GM12878 (cell line): Measurements from ENCODE around the gene MRPS18B. TPM values are rescaled to one million over a fixed set of nuclear protein-coding genes. Genes with fewer than 3 reads are reported as not detected.
A peak's percentile ranks its signal among the peaks of the same experiment; 100 is the strongest.

Experiments
- ATAC-seq: fragments of 200-7000 bp; cut with Tn5 transposase; 3 replicates; pipeline ENCODE4 v1.9.1; 2020; ENCODE audit warnings: mild to moderate bottlenecking, moderate library complexity
- BruUV-seq: library from RNA; stranded (reverse); fragments of 400-500 nt; replicated peaks from 2 replicates; lab custom pipeline; 2021; lab: Mats Ljungman, UMichigan
- CTCF ChIA-PET: fragments of 300-600 bp; sonication (Branson Sonifier 250); formaldehyde crosslinking; extraction: SDS; loops from one replicate; lab custom pipeline; 2021; ENCODE audit warnings: inconsistent platforms; lab: Yijun Ruan, JAX
- POLR2A ChIA-PET: fragments of 350-600 bp; formaldehyde crosslinking; extraction: SDS; loops from one replicate; lab custom pipeline; 2021; ENCODE audit warnings: inconsistent platforms; lab: Charles Lee
- RAD21 ChIA-PET: fragments of 300-600 bp; sonication (Branson Sonifier 250); formaldehyde crosslinking; loops from one replicate; lab custom pipeline; 2023; ENCODE audit warnings: antibody characterized with exemption; ENCODE audit not compliant: unreplicated experiment; lab: Charles Lee
- SMC1A ChIA-PET: fragments of 300-600 bp; sonication (Branson Sonifier 250); formaldehyde crosslinking; loops from one replicate; lab custom pipeline; 2023; ENCODE audit not compliant: unreplicated experiment, uncharacterized antibody; lab: Charles Lee
- DNase-seq: peaks from one replicate; pipeline ENCODE4 v3.0.0-alpha.2; 2011; ENCODE audit warnings: low read depth, low spot score
- FAIRE-seq: peaks from 3 replicates; lab custom pipeline; 2011; peaks lifted over from hg19 to GRCh38; lab: Jason Lieb, UNC
- H2AFZ ChIP-seq: 2 replicates; pipeline ENCODE4 v1.6.0; 2011; ENCODE audit warnings: low read depth, low read length, control low read depth; ENCODE audit not compliant: control insufficient read depth
- H3K27ac ChIP-seq: 2 replicates; pipeline ENCODE4 v1.5.1; 2011; ENCODE audit warnings: control low read depth; ENCODE audit not compliant: control insufficient read depth, insufficient read depth
- H3K27me3 ChIP-seq, 2 experiments: replicated peaks in 1 of 2; 2 replicates each; pipeline versions ENCODE4 v1.6.0 to v1.6.1; 2011; ENCODE audit warnings: low read length in 1 of 2; ENCODE audit not compliant: control insufficient read depth in 2 of 2, insufficient read depth in 2 of 2
- H3K36me3 ChIP-seq, 2 experiments: 2 replicates each; pipeline ENCODE4 v1.5.1; 2011; ENCODE audit warnings: low read length in 1 of 2; ENCODE audit not compliant: control insufficient read depth in 2 of 2, insufficient read depth in 2 of 2
- H3K4me1 ChIP-seq: 2 replicates; pipeline ENCODE4 v1.6.1; 2011; ENCODE audit warnings: mild to moderate bottlenecking, low read length, moderate library complexity, mixed read lengths; ENCODE audit not compliant: control insufficient read depth, insufficient read depth
- H3K4me2 ChIP-seq: 2 replicates; pipeline ENCODE4 v1.6.0; 2011; ENCODE audit warnings: control low read depth; ENCODE audit not compliant: control insufficient read depth, insufficient read depth
- H3K4me3 ChIP-seq: fragments of 200-600 bp; sonication (generic); 2 replicates; pipeline ENCODE4 v1.5.1; 2016
- H3K79me2 ChIP-seq: 2 replicates; pipeline ENCODE4 v1.6.0; 2011; ENCODE audit warnings: low read length; ENCODE audit not compliant: control insufficient read depth, insufficient read depth
- H3K9ac ChIP-seq: 2 replicates; pipeline ENCODE4 v1.8.0; 2011; ENCODE audit warnings: low read length, control low read depth, mixed read lengths; ENCODE audit not compliant: control insufficient read depth, insufficient read depth
- H3K9me3 ChIP-seq: replicated peaks from 3 replicates; pipeline ENCODE4 v1.5.1; 2011; ENCODE audit warnings: mild to moderate bottlenecking, low read length; ENCODE audit not compliant: control insufficient read depth, insufficient read depth
- H4K20me1 ChIP-seq: 2 replicates; pipeline ENCODE4 v1.6.0; 2011; ENCODE audit not compliant: control insufficient read depth, insufficient read depth
- BRCA1 ChIP-seq: IDR thresholded peaks from 2 replicates; pipeline ENCODE4 v1.6.1; 2011; ENCODE audit warnings: low read depth, low read length, improper control_type of control experiment
- CREB1 ChIP-seq: IDR thresholded peaks from 2 replicates; pipeline ENCODE4 v1.6.1; 2012; ENCODE audit warnings: low read depth, mild to moderate bottlenecking, inconsistent platforms
- EP300 ChIP-seq, 2 experiments: fragments of 150-350 bp in 1 of 2; IDR thresholded peaks; 2 replicates each; pipeline ENCODE4 v1.6.1; 2011 to 2012; ENCODE audit warnings: low read depth in 2 of 2, low read length in 2 of 2, borderline replicate concordance in 1 of 2, improper control_type of control experiment in 1 of 2, inconsistent platforms in 1 of 2; ENCODE audit not compliant: control insufficient read depth in 1 of 2
- KAT2A ChIP-seq: conservative IDR thresholded peaks from 2 replicates; pipeline ENCODE4 v1.6.1; 2011; ENCODE audit warnings: low read depth, low read length; ENCODE audit not compliant: control insufficient read depth
- MTA3 ChIP-seq: IDR thresholded peaks from 2 replicates; pipeline ENCODE4 v1.6.1; 2012; ENCODE audit warnings: low read length, inconsistent platforms, borderline replicate concordance
- NFYA ChIP-seq: IDR thresholded peaks from 2 replicates; pipeline ENCODE4 v1.6.1; 2011; ENCODE audit warnings: low read depth, mild to moderate bottlenecking, low read length, improper control_type of control experiment, borderline replicate concordance
- SPI1 ChIP-seq: IDR thresholded peaks from 2 replicates; pipeline ENCODE4 v1.6.1; 2011; ENCODE audit warnings: low read depth, mild to moderate bottlenecking, low read length, moderate library complexity, borderline replicate concordance; ENCODE audit not compliant: insufficient read depth
- STAT3 ChIP-seq: IDR thresholded peaks from 2 replicates; pipeline ENCODE4 v1.6.1; 2011; ENCODE audit warnings: low read depth, low read length, improper control_type of control experiment
- TCF7 ChIP-seq: IDR thresholded peaks from 2 replicates; pipeline ENCODE4 v1.6.1; 2014; ENCODE audit warnings: antibody characterized with exemption, borderline replicate concordance
- YY1 ChIP-seq: IDR thresholded peaks from 2 replicates; pipeline ENCODE4 v1.6.1; 2011; ENCODE audit warnings: low read depth, mild to moderate bottlenecking, low read length
- ZNF207 ChIP-seq: fragments of 450-650 bp; IDR thresholded peaks from 2 replicates; pipeline ENCODE4 v1.6.1; 2014; ENCODE audit warnings: antibody characterized with exemption, mild to moderate bottlenecking, borderline replicate concordance
- ZNF592 ChIP-seq: fragments of 450-650 bp; IDR thresholded peaks from 2 replicates; pipeline ENCODE4 v1.6.1; 2017; ENCODE audit warnings: mild to moderate bottlenecking, moderate library complexity
- ZZZ3 ChIP-seq: IDR thresholded peaks from 2 replicates; pipeline ENCODE4 v1.6.1; 2011; ENCODE audit warnings: low read depth; ENCODE audit not compliant: control insufficient read depth, insufficient read length
- WGBS: methylation state at CpG from one replicate; pipeline ENCODE4 v1.1.6; 2016; ENCODE audit warnings: low lambda C conversion rate; ENCODE audit not compliant: insufficient replicate concordance, insufficient coverage; ENCODE audit errors: missing lambda C conversion rate; 5-methylcytosine and 5-hydroxymethylcytosine counted together
- in situ Hi-C: fragments of 300-500 bp; cut with MboI; formaldehyde crosslinking; loops from 9 replicates; pipeline ENCODE4 v1.14.3; 2018; ENCODE audit warnings: mixed read lengths
- intact Hi-C: fragments of 100-400 bp; cut with micrococcal nuclease; formaldehyde crosslinking; loops from one replicate; pipeline ENCODE4 v1.14.2; 2022; ENCODE audit not compliant: unreplicated experiment
- polyA plus RNA-seq, 11 experiments: library from polyadenylated mRNA; depleted of rRNA in 4 of 11; unstranded in 6 of 11; stranded (reverse) in 5 of 11; fragments of >200 nt; fragmentation: Nextera tagmentation in 4 of 11; fragmentation: Illumina TruSeq in 1 of 11; extraction: Ambion mirVana in 4 of 11; extraction: Trizol in 1 of 11; gene quantifications; 1 replicate in 1 of 11; 2 replicates in 10 of 11; pipeline versions ENCODE4 v1.2.1 to v1.2.3, GENCODE V29; 2011 to 2016; ENCODE audit warnings: inconsistent platforms in 2 of 11, missing spikeins in 2 of 11, low read depth in 1 of 11
- total RNA-seq, 4 experiments: library from RNA; depleted of rRNA in 3 of 4; stranded (reverse); fragments of >200 nt in 3 of 4; fragmentation: Illumina TruSeq in 1 of 4; extraction: Trizol in 1 of 4; gene quantifications; 2 replicates each; pipeline versions ENCODE4 v1.2.1 to v1.2.3, GENCODE V29; 2013 to 2021
- TF ChIP-seq, protein P1 (sequence below), 3 experiments: IDR thresholded peaks in 2 of 3; conservative IDR thresholded peaks in 1 of 3; 2 replicates each; pipeline ENCODE4 v1.5.1; 2011; ENCODE audit warnings: low read depth in 3 of 3, low read length in 3 of 3, mild to moderate bottlenecking in 3 of 3, control low read depth in 2 of 3, moderate library complexity in 2 of 3, inconsistent platforms in 1 of 3, mixed read lengths in 1 of 3; ENCODE audit not compliant: control insufficient read depth in 2 of 3, insufficient read depth in 1 of 3; ENCODE audit errors: extremely low read depth in 1 of 3

The MRPS18B gene
- total and polyA plus RNA-seq, 10 of the 15 experiments (the other 5 are each of a cell fraction or from before 2014, with no cell fraction given): 80.9 to 259 (median 140) TPM

- WGBS: under 1% methylated on average over 57 of the region's 57 CpGs
- TSS peak; percentile 66 for BruUV-seq
- RAD21 ChIA-PET: interaction anchor here (0.7 to 14.2 kb wide), 14 partner anchors 16 to 191 kb away, joined by 3 to 232 read pairs (median 4); partner anchors contain the start of genes ATAT1, MDC1, NRM and PRR3
- TF ChIP-seq TCF7: no peak
- no peak for TF ChIP-seq NFYA
- TF ChIP-seq, protein P1, sequence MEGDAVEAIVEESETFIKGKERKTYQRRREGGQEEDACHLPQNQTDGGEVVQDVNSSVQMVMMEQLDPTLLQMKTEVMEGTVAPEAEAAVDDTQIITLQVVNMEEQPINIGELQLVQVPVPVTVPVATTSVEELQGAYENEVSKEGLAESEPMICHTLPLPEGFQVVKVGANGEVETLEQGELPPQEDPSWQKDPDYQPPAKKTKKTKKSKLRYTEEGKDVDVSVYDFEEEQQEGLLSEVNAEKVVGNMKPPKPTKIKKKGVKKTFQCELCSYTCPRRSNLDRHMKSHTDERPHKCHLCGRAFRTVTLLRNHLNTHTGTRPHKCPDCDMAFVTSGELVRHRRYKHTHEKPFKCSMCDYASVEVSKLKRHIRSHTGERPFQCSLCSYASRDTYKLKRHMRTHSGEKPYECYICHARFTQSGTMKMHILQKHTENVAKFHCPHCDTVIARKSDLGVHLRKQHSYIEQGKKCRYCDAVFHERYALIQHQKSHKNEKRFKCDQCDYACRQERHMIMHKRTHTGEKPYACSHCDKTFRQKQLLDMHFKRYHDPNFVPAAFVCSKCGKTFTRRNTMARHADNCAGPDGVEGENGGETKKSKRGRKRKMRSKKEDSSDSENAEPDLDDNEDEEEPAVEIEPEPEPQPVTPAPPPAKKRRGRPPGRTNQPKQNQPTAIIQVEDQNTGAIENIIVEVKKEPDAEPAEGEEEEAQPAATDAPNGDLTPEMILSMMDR (IDR thresholded peaks at IDR 0.05 in 2 of 3, conservative IDR thresholded peaks at IDR 0.05 in 1 of 3; ENCODE audit: control insufficient read depth in 2 of 3, extremely low read depth in 1 of 3, insufficient read depth in 1 of 3, low read depth in 3 of 3, low read length in 3 of 3): peak; percentile 77 to 93 (median 88); a peak in 5 of 6 replicates
- TF ChIP-seq ZNF592: no peak
- TF ChIP-seq CREB1: peak; percentile 69
- no peak for TF ChIP-seq ZZZ3
- peak; percentile 88 for TF ChIP-seq ZNF207
- TF ChIP-seq KAT2A: no peak
- TF ChIP-seq BRCA1: no peak
- peak; percentile 84 for TF ChIP-seq YY1
- TF ChIP-seq EP300 (IDR thresholded peaks at IDR 0.05; ENCODE audit: borderline replicate concordance in 1 of 2, control insufficient read depth in 1 of 2, low read depth in 2 of 2, low read length in 2 of 2): no peak
- TF ChIP-seq STAT3: no peak
- TF ChIP-seq SPI1: no peak
- no peak for TF ChIP-seq MTA3
Observed at GRCh38 chr6:30672445-30673253, 55.0 kb downstream of the MRPS18B start, which contains the start of gene DHX16. Gene DHX16, minus strand, starts transcription at chr6:30673006. Its CDS starts 165 bp downstream, at chr6:30672841.

More at GRCh38 chr6:30672445-30673253, 55.0 kb downstream of the MRPS18B start, which contains the start of gene DHX16:
- ChIA-PET POLR2A (interaction anchor here (0.6 to 4.0 kb wide), 12 partner anchors 9 to 350 kb away, joined by 3 to 16 read pairs (median 3); no protein-coding TSS in a partner anchor), CTCF (interaction anchor here (0.8 to 7.7 kb wide), 25 partner anchors 9 to 415 kb away, joined by 3 to 67 read pairs (median 4); partner anchors contain the start of genes C6orf136, MRPS18B, TUBB and VARS2), SMC1A (interaction anchor here (0.5 to 2.4 kb wide), 17 partner anchors 9 to 211 kb away, joined by 3 to 20 read pairs (median 4); partner anchors contain the start of genes MRPS18B and PPP1R10)
- H3K79me2 ChIP-seq: peaks cover 14% of the 10 kb centered on the region
- ATAC-seq (peak; percentile 90), FAIRE-seq (peak; percentile 100), DNase-seq (peak; percentile 90)
- H2AFZ ChIP-seq: peak within 1 kb of the TSS; percentile 95
- H3K27ac ChIP-seq: peak within 1 kb of the TSS; percentile 79
- H3K4me1 ChIP-seq: peaks cover 8% of the 10 kb centered on the region
- intact Hi-C loops (loop anchor here (1.0 to 5.0 kb wide), 4 partner anchors 26 to 190 kb away; partner anchors contain the start of genes C6orf136, MRPS18B and PPP1R10), in situ Hi-C loops (loop anchor here (5.0 kb wide), 1 partner anchor 190 kb away; no protein-coding TSS in a partner anchor)
- H3K4me3 ChIP-seq: peak within 1 kb of the TSS; percentile 99
- H3K9me3 ChIP-seq: no peaks in the 10 kb centered on the region
- no peaks in the 10 kb centered on the region for H4K20me1 ChIP-seq
- H3K27me3 ChIP-seq: no peaks in the 10 kb centered on the region
- peaks cover 8 to 19% of the 10 kb centered on the region in 2 experiments for H3K36me3 ChIP-seq
- peak within 1 kb of the TSS; percentile 81 for H3K4me2 ChIP-seq
- H3K9ac ChIP-seq: peak within 1 kb of the TSS; percentile 90
